PC-3 (cell line): ENCODE results near the gene CD226. TPM values are rescaled to one million over a fixed set of nuclear protein-coding genes. Genes with fewer than 3 reads are reported as not detected.

ENCODE experiments used
- ATAC-seq: fragments of 200-7000 bp; cut with Tn5 transposase; 2 replicates; pipeline ENCODE4 v1.9.1; 2020; ENCODE audit warnings: mild to moderate bottlenecking, moderate library complexity
- BruUV-seq: library from RNA; stranded (reverse); fragments of 400-500 nt; replicated peaks from 2 replicates; lab custom pipeline; 2021; lab: Mats Ljungman, UMichigan
- CTCF ChIA-PET: fragments of 300-600 bp; sonication (Branson Sonifier 250); formaldehyde crosslinking; loops from one replicate; lab custom pipeline; 2022; ENCODE audit warnings: antibody characterized with exemption; lab: Charles Lee
- POLR2A ChIA-PET: fragments of 300-600 bp; sonication (Branson Sonifier 250); formaldehyde crosslinking; loops from one replicate; lab custom pipeline; 2022; ENCODE audit warnings: antibody characterized with exemption; ENCODE audit not compliant: unreplicated experiment; lab: Charles Lee
- DNase-seq: peaks from one replicate; pipeline ENCODE4 v3.0.0-alpha.2; 2015
- H2AFZ ChIP-seq: fragments of 300-600 bp; sonication (generic); 2 replicates; pipeline ENCODE4 v1.6.0; 2016; ENCODE audit warnings: antibody characterized with exemption, low read length
- H3F3A ChIP-seq: fragments of 300-600 bp; sonication (generic); one replicate; pipeline ENCODE4 v1.6.0; 2017; ENCODE audit warnings: antibody characterized with exemption, low read length, control low read depth, mild to moderate bottlenecking; ENCODE audit not compliant: unreplicated experiment
- H3K27ac ChIP-seq: fragments of 300-600 bp; sonication (generic); 2 replicates; pipeline ENCODE4 v1.5.1; 2016; ENCODE audit warnings: mild to moderate bottlenecking, low read length
- H3K27me3 ChIP-seq: fragments of 300-600 bp; sonication (generic); 2 replicates; pipeline ENCODE4 v1.6.1; 2016; ENCODE audit warnings: low read length, mixed read lengths
- H3K36me3 ChIP-seq: fragments of 300-600 bp; sonication (generic); 2 replicates; pipeline ENCODE4 v1.6.1; 2016; ENCODE audit warnings: low read depth, mixed run types, low read length, mixed read lengths
- H3K4me1 ChIP-seq: fragments of 300-600 bp; sonication (generic); 2 replicates; pipeline ENCODE4 v1.5.1; 2016; ENCODE audit warnings: low read length; ENCODE audit not compliant: insufficient read depth
- H3K4me2 ChIP-seq: fragments of 300-600 bp; sonication (generic); 2 replicates; pipeline ENCODE4 v1.6.0; 2016; ENCODE audit warnings: low read length
- H3K4me3 ChIP-seq: fragments of 300-600 bp; sonication (generic); 2 replicates; pipeline ENCODE4 v1.5.1; 2016; ENCODE audit warnings: mild to moderate bottlenecking, low read length, mixed read lengths
- H3K79me2 ChIP-seq: fragments of 300-600 bp; sonication (generic); 2 replicates; pipeline ENCODE4 v1.6.1; 2017; ENCODE audit warnings: low read length, mixed read lengths
- H3K9ac ChIP-seq: fragments of 300-600 bp; sonication (generic); 2 replicates; pipeline ENCODE4 v1.6.0; 2016; ENCODE audit warnings: mild to moderate bottlenecking, low read length
- H3K9me2 ChIP-seq: fragments of 300-600 bp; sonication (generic); replicated peaks from 2 replicates; pipeline ENCODE4 v1.6.1; 2016; ENCODE audit warnings: mixed run types, low read length, mixed read lengths
- H3K9me3 ChIP-seq: fragments of 300-600 bp; sonication (generic); 2 replicates; pipeline ENCODE4 v1.6.1; 2016; ENCODE audit warnings: low read length, mixed read lengths
- H4K20me1 ChIP-seq: fragments of 300-600 bp; sonication (generic); 2 replicates; pipeline ENCODE4 v1.6.1; 2016; ENCODE audit warnings: low read length, mixed read lengths
- EZH2 ChIP-seq: fragments of 300-600 bp; sonication (generic); IDR thresholded peaks from one replicate; pipeline ENCODE4 v1.6.1; 2017; ENCODE audit warnings: antibody characterized with exemption, mild to moderate bottlenecking, low read length; ENCODE audit not compliant: unreplicated experiment
- EZH2phosphoT487 ChIP-seq: fragments of 300-600 bp; sonication (generic); IDR thresholded peaks from 2 replicates; pipeline ENCODE4 v1.6.1; 2018; ENCODE audit warnings: mild to moderate bottlenecking, antibody characterized with exemption, low read length, borderline replicate concordance
- intact Hi-C: fragments of 100-400 bp; cut with micrococcal nuclease; formaldehyde crosslinking; loops from 2 replicates; pipeline ENCODE4 v1.9.0; 2023
- total RNA-seq: library from RNA; depleted of rRNA; stranded (reverse); fragments of >200 nt; gene quantifications from 2 replicates; pipeline ENCODE4 v1.2.3, GENCODE V29; 2014
- TF ChIP-seq, protein P1 (sequence below): fragments of 300-600 bp; sonication (generic); conservative IDR thresholded peaks from 2 replicates; pipeline ENCODE4 v1.5.1; 2017; ENCODE audit warnings: antibody characterized with exemption, low read depth, mild to moderate bottlenecking, low read length

The CD226 gene
- total RNA-seq, 1 experiment from 2014 or later: 0.26 TPM

DNA sequence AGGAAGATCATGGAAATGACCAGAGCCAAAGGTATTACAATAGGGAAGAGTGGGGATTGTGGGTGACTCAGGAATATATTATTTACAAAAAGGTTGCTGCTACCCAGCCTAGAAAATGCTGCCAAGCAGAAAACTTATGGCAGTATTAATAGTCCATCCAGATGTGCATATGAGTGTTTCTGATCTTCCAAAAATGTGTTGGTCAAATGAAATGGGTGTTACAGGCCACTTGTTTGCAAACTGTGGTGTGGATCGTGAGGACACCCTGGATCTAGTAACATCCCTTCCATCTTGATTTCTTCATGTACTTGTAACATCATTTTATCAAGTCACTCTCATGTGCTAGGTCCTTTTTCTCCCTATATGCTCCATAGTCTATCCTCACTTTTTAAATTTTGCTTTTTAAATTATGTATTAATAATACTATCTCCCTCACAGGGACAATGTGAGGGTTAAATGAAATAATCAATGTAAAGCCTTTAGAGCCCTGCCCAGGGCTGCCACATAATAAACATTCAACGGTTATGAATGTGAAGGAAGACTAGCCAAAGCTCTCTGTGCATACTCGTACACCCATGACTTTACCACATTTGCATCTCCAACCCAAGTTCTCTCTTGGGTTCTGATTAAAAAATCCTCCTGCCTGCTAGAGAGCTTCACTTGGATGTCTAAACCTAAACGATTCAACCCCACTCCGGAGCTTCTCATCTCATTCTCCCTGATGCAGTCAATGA lies 18.5 kb downstream of the CD226 start:
- POLR2A ChIA-PET: no interaction called here
- Histone ChIP-seq H3K9me3 (no peaks in the 10 kb centered on the region), H3K27ac (no peak overlapping the region), H3K9ac (no peak overlapping the region), H2AFZ (no peak overlapping the region), H3K36me3 (no peaks in the 10 kb centered on the region), H4K20me1 (no peaks in the 10 kb centered on the region), H3K4me3 (no peak overlapping the region), H3F3A (no peaks in the 10 kb centered on the region), H3K9me2 (no peaks in the 10 kb centered on the region), H3K27me3 (no peaks in the 10 kb centered on the region), H3K79me2 (no peaks in the 10 kb centered on the region), H3K4me1 (no peaks in the 10 kb centered on the region), H3K4me2 (no peak overlapping the region)
- intact Hi-C loops: no loop called here
- CTCF ChIA-PET: no interaction called here
- TF ChIP-seq, protein P1, sequence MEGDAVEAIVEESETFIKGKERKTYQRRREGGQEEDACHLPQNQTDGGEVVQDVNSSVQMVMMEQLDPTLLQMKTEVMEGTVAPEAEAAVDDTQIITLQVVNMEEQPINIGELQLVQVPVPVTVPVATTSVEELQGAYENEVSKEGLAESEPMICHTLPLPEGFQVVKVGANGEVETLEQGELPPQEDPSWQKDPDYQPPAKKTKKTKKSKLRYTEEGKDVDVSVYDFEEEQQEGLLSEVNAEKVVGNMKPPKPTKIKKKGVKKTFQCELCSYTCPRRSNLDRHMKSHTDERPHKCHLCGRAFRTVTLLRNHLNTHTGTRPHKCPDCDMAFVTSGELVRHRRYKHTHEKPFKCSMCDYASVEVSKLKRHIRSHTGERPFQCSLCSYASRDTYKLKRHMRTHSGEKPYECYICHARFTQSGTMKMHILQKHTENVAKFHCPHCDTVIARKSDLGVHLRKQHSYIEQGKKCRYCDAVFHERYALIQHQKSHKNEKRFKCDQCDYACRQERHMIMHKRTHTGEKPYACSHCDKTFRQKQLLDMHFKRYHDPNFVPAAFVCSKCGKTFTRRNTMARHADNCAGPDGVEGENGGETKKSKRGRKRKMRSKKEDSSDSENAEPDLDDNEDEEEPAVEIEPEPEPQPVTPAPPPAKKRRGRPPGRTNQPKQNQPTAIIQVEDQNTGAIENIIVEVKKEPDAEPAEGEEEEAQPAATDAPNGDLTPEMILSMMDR: no peak
- TF ChIP-seq EZH2phosphoT487 (no peak), EZH2 (no peak)
- DNase-seq (no peak), ATAC-seq (no peak)
- no TSS peak for BruUV-seq

- Histone ChIP-seq H3K4me3 (no peak overlapping the region), H4K20me1 (no peaks in the 10 kb centered on the region), H3K36me3 (no peaks in the 10 kb centered on the region), H3K27me3 (no peaks in the 10 kb centered on the region), H3K9me2 (no peaks in the 10 kb centered on the region), H3K4me1 (peaks cover 18% of the 10 kb centered on the region), H3K4me2 (peak overlapping the region; percentile 48), H3F3A (no peaks in the 10 kb centered on the region), H2AFZ (no peak overlapping the region), H3K9me3 (no peaks in the 10 kb centered on the region), H3K9ac (no peak overlapping the region), H3K79me2 (no peaks in the 10 kb centered on the region), H3K27ac (peak overlapping the region; percentile 28)
- TF ChIP-seq EZH2: no peak
- TF ChIP-seq, protein P1: peak; percentile 52; the same call in 1 of the 2 replicates
- intact Hi-C loops: loop anchor here (2.0 to 10.0 kb wide), 2 partner anchors 128 to 132 kb away; no protein-coding TSS in a partner anchor
- DNase-seq (peak; percentile 79), ATAC-seq (peak; percentile 92)
- BruUV-seq: no TSS peak
- ChIA-PET POLR2A (no interaction called here), CTCF (no interaction called here)
Observed at GRCh38 chr18:69916412-69916811, 31.3 kb downstream of the CD226 start.

DNA sequence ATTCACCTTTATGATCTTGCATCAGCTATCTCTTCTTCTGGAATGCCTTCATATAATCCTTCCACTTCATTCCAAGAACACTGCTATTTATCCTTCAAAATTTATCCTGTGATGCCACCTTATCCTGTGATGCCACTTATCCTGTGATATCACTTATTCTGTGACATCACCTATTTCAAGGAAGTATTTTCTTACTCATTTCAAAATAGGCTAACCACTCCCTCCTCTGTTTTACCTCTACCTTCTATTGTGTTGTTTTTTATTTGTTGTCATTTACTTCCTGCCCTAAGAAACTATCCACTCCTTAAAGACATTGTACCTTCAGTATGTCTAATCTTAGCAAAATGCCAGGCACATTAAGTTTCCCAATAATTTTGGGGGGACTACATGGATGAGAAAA lies 38.8 kb downstream of the CD226 start:
- H3K36me3 ChIP-seq: no peaks in the 10 kb centered on the region
- H3K27me3 ChIP-seq: no peaks in the 10 kb centered on the region
- no peaks in the 10 kb centered on the region for H3K4me1 ChIP-seq
- H3K27ac ChIP-seq: no peak overlapping the region
- POLR2A ChIA-PET: no interaction called here
- H3K9me3 ChIP-seq: no peaks in the 10 kb centered on the region
- TF ChIP-seq EZH2 (no peak), EZH2phosphoT487 (no peak)
- TF ChIP-seq, protein P1: no peak
- intact Hi-C loops: no loop called here
- H3K9me2 ChIP-seq: no peaks in the 10 kb centered on the region
- H3F3A ChIP-seq: no peaks in the 10 kb centered on the region
- no peaks in the 10 kb centered on the region for H4K20me1 ChIP-seq
- no peak overlapping the region for H3K4me2 ChIP-seq
- no peak overlapping the region for H3K9ac ChIP-seq
- H3K79me2 ChIP-seq: no peaks in the 10 kb centered on the region
- ATAC-seq (no peak), DNase-seq (no peak)
- BruUV-seq: no TSS peak
- no peak overlapping the region for H2AFZ ChIP-seq
- no peak overlapping the region for H3K4me3 ChIP-seq
- CTCF ChIA-PET: no interaction called here
